Measurements from ENCODE around the gene PTCRA.
"Not testable (repeated sequence)": the region's sequence is repeated elsewhere in the genome, so short reads cannot be mapped to it uniquely, and the experiment has no call there.

Gene PTCRA

GRCh38 chr6:42915732-42916131 is at the start of gene PTCRA:
TSS of gene PTCRA (plus strand) at chr6:42916053. CDS start at chr6:42916070, 17 bp downstream.
- no peak for DNase-seq

GRCh38 chr6:42870145-42870936 is 45.5 kb upstream of the PTCRA start:
- no peak for DNase-seq

- no peak for DNase-seq
These were observed 44.1 kb upstream of the PTCRA start for GRCh38 chr6:42871711-42872110.

- no peak for DNase-seq
These were observed 42.5 kb upstream of the PTCRA start for GRCh38 chr6:42873313-42873712.

GRCh38 chr6:42877695-42878094 is 38.2 kb upstream of the PTCRA start:
- no peak for DNase-seq

GRCh38 chr6:42879372-42880239 is 36.2 kb upstream of the PTCRA start, which contains the start of gene RPL7L1:
TSS of gene RPL7L1 (plus strand) at chr6:42879616. CDS start at chr6:42879911, 295 bp downstream.
- peak; percentile 93 for DNase-seq

GRCh38 chr6:42880240-42880817 is 35.5 kb upstream of the PTCRA start:
- not testable (repeated sequence) for DNase-seq

GRCh38 chr6:42880871-42881270 is 35.0 kb upstream of the PTCRA start:
- DNase-seq: not testable (repeated sequence)

GRCh38 chr6:42885702-42886101 is 30.2 kb upstream of the PTCRA start:
- no peak for DNase-seq

- not testable (repeated sequence) for DNase-seq
These were observed 27.7 kb upstream of the PTCRA start for GRCh38 chr6:42888201-42888600.

GRCh38 chr6:42889815-42890214 is 26.0 kb upstream of the PTCRA start:
- peak; percentile 55 for DNase-seq

- peak; percentile 92 for DNase-seq
These were observed 25.3 kb upstream of the PTCRA start for GRCh38 chr6:42890311-42891198.

- DNase-seq: no peak
These were observed 24.6 kb upstream of the PTCRA start for GRCh38 chr6:42891199-42891722.

- DNase-seq: not testable (repeated sequence)
These were observed 21.6 kb upstream of the PTCRA start for GRCh38 chr6:42894041-42894828.

- DNase-seq: peak; percentile 63
These were observed 19.6 kb upstream of the PTCRA start for GRCh38 chr6:42896178-42896719.

- peak; percentile 64 for DNase-seq
These were observed 16.9 kb upstream of the PTCRA start for GRCh38 chr6:42898891-42899361.

- no peak for DNase-seq
These were observed 16.0 kb upstream of the PTCRA start for GRCh38 chr6:42899871-42900270.

- peak; percentile 91 for DNase-seq
These were observed 14.3 kb upstream of the PTCRA start for GRCh38 chr6:42901538-42901957.

GRCh38 chr6:42902429-42903263 is 13.2 kb upstream of the PTCRA start:
- not testable (repeated sequence) for DNase-seq

GRCh38 chr6:42904467-42904866 is 11.4 kb upstream of the PTCRA start:
- no peak for DNase-seq
